ENCODE measurements around the gene TMEM213. TPM values are rescaled to one million over a fixed set of nuclear protein-coding genes. Genes with fewer than 3 reads are reported as not detected.

The TMEM213 gene
- polyA plus RNA-seq, 1 donor from 2014 or later: not detected

- Histone ChIP-seq H3K9me3 (ENCODE audit: low read length) (no peaks in the 10 kb centered on the region), H3K79me2 (replicated peaks; ENCODE audit: insufficient read depth, low read length) (no peaks in the 10 kb centered on the region), H3K4me3 (ENCODE audit: low read length) (no peak overlapping the region), H3K27me3 (ENCODE audit: insufficient read depth, low read depth, low read length) (no peaks in the 10 kb centered on the region), H3K27ac (ENCODE audit: low read length) (no peak overlapping the region), H3K4me2 (ENCODE audit: low read length) (no peak overlapping the region), H2AFZ (ENCODE audit: low read depth, low read length) (no peak overlapping the region), H3K9me2 (ENCODE audit: insufficient read depth, low read length) (no peaks in the 10 kb centered on the region), H3F3A (ENCODE audit: insufficient read depth, low read length, poor library complexity, severe bottlenecking) (no peaks in the 10 kb centered on the region), H3K36me3 (ENCODE audit: insufficient read depth, low read length) (peaks cover 4% of the 10 kb centered on the region), H4K20me1 (ENCODE audit: insufficient read depth) (no peaks in the 10 kb centered on the region), H3K9ac (ENCODE audit: low read length) (no peak overlapping the region)
- TF ChIP-seq, protein P1, sequence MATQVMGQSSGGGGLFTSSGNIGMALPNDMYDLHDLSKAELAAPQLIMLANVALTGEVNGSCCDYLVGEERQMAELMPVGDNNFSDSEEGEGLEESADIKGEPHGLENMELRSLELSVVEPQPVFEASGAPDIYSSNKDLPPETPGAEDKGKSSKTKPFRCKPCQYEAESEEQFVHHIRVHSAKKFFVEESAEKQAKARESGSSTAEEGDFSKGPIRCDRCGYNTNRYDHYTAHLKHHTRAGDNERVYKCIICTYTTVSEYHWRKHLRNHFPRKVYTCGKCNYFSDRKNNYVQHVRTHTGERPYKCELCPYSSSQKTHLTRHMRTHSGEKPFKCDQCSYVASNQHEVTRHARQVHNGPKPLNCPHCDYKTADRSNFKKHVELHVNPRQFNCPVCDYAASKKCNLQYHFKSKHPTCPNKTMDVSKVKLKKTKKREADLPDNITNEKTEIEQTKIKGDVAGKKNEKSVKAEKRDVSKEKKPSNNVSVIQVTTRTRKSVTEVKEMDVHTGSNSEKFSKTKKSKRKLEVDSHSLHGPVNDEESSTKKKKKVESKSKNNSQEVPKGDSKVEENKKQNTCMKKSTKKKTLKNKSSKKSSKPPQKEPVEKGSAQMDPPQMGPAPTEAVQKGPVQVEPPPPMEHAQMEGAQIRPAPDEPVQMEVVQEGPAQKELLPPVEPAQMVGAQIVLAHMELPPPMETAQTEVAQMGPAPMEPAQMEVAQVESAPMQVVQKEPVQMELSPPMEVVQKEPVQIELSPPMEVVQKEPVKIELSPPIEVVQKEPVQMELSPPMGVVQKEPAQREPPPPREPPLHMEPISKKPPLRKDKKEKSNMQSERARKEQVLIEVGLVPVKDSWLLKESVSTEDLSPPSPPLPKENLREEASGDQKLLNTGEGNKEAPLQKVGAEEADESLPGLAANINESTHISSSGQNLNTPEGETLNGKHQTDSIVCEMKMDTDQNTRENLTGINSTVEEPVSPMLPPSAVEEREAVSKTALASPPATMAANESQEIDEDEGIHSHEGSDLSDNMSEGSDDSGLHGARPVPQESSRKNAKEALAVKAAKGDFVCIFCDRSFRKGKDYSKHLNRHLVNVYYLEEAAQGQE (IDR thresholded peaks at IDR 0.05; ENCODE audit: borderline replicate concordance): no peak
- no peak for TF ChIP-seq EP300 (conservative IDR thresholded peaks at IDR 0.05; ENCODE audit: poor library complexity, severe bottlenecking)
- TF ChIP-seq TAF1 (IDR thresholded peaks at IDR 0.05; ENCODE audit: low read depth): no peak
- no peak for TF ChIP-seq EZH2 (IDR thresholded peaks at IDR 0.05; ENCODE audit: borderline replicate concordance, insufficient read depth, low read length, poor library complexity, severe bottlenecking)
- no peak for TF ChIP-seq RAD21 (conservative IDR thresholded peaks at IDR 0.05)
- no peak for TF ChIP-seq SMC3 (conservative IDR thresholded peaks at IDR 0.05; ENCODE audit: poor library complexity)
- no peak for TF ChIP-seq MXI1 (conservative IDR thresholded peaks at IDR 0.05; ENCODE audit: poor library complexity, severe bottlenecking)
- no peak for TF ChIP-seq CTCF (IDR thresholded peaks at IDR 0.05; ENCODE audit: poor library complexity, severe bottlenecking)
- TF ChIP-seq POLR2AphosphoS5 (IDR thresholded peaks at IDR 0.05): no peak
These were observed 81.1 kb downstream of the TMEM213 start for GRCh38 chr7:138878856-138879255.

GRCh38 chr7:138879356-138879755 lies 81.6 kb downstream of the TMEM213 start:
- H3F3A ChIP-seq (ENCODE audit: insufficient read depth, low read length, poor library complexity, severe bottlenecking): no peaks in the 10 kb centered on the region
- H3K79me2 ChIP-seq (replicated peaks; ENCODE audit: insufficient read depth, low read length): no peaks in the 10 kb centered on the region
- no peak overlapping the region for H3K27ac ChIP-seq (ENCODE audit: low read length)
- no peak overlapping the region for H2AFZ ChIP-seq (ENCODE audit: low read depth, low read length)
- no peak overlapping the region for H3K4me3 ChIP-seq (ENCODE audit: low read length)
- no peaks in the 10 kb centered on the region for H3K9me2 ChIP-seq (ENCODE audit: insufficient read depth, low read length)
- peaks cover 4% of the 10 kb centered on the region for H3K36me3 ChIP-seq (ENCODE audit: insufficient read depth, low read length)
- TF ChIP-seq SMC3 (conservative IDR thresholded peaks at IDR 0.05; ENCODE audit: poor library complexity) (no peak), RAD21 (conservative IDR thresholded peaks at IDR 0.05) (no peak), TAF1 (IDR thresholded peaks at IDR 0.05; ENCODE audit: low read depth) (no peak), CTCF (IDR thresholded peaks at IDR 0.05; ENCODE audit: poor library complexity, severe bottlenecking) (no peak), EZH2 (IDR thresholded peaks at IDR 0.05; ENCODE audit: borderline replicate concordance, insufficient read depth, low read length, poor library complexity, severe bottlenecking) (no peak), POLR2AphosphoS5 (IDR thresholded peaks at IDR 0.05) (no peak), MXI1 (conservative IDR thresholded peaks at IDR 0.05; ENCODE audit: poor library complexity, severe bottlenecking) (no peak)
- H3K27me3 ChIP-seq (ENCODE audit: insufficient read depth, low read depth, low read length): no peaks in the 10 kb centered on the region
- no peaks in the 10 kb centered on the region for H4K20me1 ChIP-seq (ENCODE audit: insufficient read depth)
- no peak overlapping the region for H3K4me2 ChIP-seq (ENCODE audit: low read length)
- no peak overlapping the region for H3K9ac ChIP-seq (ENCODE audit: low read length)
- H3K9me3 ChIP-seq (ENCODE audit: low read length): no peaks in the 10 kb centered on the region
